ENCODE measurements around the gene PEX11G.
"Not testable (repeated sequence)": the region's sequence is repeated elsewhere in the genome, so short reads cannot be mapped to it uniquely, and the experiment has no call there.

The PEX11G gene

DNA sequence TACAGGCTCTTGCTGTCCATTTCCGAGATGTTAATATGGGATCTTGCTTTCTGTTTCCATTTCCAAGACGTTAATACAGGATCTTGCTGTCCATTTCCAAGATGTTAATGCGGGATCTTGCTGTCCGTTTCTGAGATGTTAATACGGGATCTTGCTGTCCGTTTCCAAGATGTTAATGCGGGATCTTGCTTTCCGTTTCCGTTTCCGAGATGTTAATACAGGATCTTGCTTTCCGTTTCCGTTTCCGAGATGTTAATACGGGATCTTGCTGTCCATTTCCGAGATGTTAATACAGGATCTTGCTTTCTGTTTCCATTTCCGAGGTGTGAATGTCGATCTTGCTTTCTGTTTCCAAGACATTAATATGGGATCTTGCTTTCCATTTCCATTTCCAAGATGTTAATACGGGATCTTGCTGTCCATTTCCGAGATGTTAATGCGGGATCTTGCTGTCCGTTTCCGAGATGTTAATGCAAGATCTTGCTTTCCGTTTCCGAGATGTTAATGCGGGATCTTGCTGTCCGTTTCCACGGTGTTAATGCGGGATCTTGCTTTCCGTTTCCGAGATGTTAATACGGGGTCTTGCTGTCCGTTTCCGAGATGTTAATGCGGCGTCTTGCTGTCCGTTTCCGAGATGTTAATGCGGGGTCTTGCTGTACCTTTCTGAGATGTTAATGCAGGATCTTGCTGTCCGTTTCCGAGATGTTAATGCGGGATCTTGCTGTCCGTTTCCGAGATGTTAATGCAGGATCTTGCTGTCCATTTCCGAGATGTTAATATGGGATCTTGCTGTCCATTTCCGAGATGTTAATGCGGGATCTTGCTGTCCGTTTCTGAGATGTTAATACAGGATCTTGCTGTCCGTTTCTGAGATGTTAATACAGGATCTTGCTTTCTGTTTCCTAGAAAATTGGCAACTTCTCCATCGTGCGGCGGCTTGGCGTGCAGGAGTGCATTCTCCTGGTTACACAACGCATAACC is 38.3 kb downstream of the PEX11G start:
- Histone ChIP-seq H3K36me3 (ENCODE audit: control insufficient read depth, insufficient read depth, low read length) (peaks cover 58% of the 10 kb centered on the region), H3K4me3 (ENCODE audit: insufficient read depth, low read depth, low read length) (no peak overlapping the region), H3K27ac (ENCODE audit: insufficient read depth, low read depth, low read length, poor library complexity, severe bottlenecking) (no peak overlapping the region), H3K4me1 (ENCODE audit: control insufficient read depth, insufficient read depth, low read length) (no peaks in the 10 kb centered on the region), H3K27me3 (ENCODE audit: control insufficient read depth, insufficient read depth, low read length, poor library complexity, severe bottlenecking) (no peaks in the 10 kb centered on the region), H3K9me3 (ENCODE audit: control insufficient read depth, low read length) (peaks cover 4% of the 10 kb centered on the region)
- 85% methylated on average over 53 of the region's 53 CpGs for WGBS, 2 experiments

DNA sequence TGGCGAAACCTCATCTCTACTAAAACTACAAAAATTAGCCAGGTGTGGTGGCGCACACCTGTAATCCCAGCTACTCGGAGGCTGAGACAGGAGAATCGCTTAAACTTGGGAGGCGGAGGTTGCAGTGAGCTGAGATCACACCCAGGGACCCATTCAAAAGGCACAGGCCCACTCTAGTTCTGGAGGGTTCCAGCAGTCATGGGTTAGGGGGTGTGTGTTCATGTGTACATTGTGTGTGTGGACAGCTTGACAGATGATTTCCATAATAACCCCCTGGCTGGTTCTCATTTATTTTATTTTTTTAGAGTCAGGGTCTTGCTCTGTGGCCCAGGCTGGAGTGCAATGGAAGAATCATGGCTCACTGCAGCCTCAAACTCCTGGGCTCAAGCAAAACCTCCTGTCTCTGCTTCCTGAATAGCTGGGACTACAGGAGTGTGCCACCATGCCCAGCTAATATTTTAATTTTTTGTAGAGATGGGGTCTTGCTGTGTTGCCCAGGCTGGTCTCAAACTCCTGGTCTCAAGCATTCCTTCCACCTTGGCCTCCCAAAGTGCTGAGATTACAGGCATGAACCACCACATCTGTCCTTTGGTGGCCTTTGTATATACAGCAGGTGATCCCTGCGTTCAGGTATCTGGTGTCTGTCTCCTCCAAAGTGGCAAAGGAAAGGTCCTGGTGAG is 39.3 kb downstream of the PEX11G start:
- H3K27ac ChIP-seq (ENCODE audit: insufficient read depth, low read depth, low read length, poor library complexity, severe bottlenecking); H3K27me3 ChIP-seq (ENCODE audit: control insufficient read depth, insufficient read depth, low read length, poor library complexity, severe bottlenecking); H3K4me3 ChIP-seq (ENCODE audit: insufficient read depth, low read depth, low read length); H3K4me1 ChIP-seq (ENCODE audit: control insufficient read depth, insufficient read depth, low read length); H3K9me3 ChIP-seq (ENCODE audit: control insufficient read depth, low read length): not testable (repeated sequence)
- H3K36me3 ChIP-seq (ENCODE audit: control insufficient read depth, insufficient read depth, low read length), result peaks cover 57% of the 10 kb centered on the region
- 95 to 97% methylated on average over 6 of the region's 6 CpGs for WGBS, 2 experiments

DNA sequence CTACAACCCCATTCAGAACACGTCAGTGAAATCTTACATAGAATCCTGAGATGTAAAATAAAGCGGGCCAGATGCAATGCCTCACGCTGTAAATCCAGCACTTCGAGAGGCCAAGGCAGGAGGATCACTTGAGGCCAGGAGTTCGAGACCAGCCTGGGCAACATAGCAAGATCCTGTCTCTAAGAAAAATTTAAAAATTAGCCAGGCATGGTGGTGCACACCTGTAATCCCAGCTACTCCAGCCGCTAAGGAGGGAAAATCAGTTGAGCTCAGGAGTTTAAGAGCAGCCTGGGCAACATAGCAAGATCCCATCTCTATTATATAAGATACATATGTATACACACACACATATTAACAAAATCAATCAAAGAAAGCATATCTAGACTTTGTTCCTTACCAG is 41.2 kb downstream of the PEX11G start:
- no peak overlapping the region for H3K27ac ChIP-seq (ENCODE audit: insufficient read depth, low read depth, low read length, poor library complexity, severe bottlenecking)
- 95 to 96% methylated on average over 6 of the region's 6 CpGs for WGBS, 2 experiments
- no peaks in the 10 kb centered on the region for H3K4me1 ChIP-seq (ENCODE audit: control insufficient read depth, insufficient read depth, low read length)
- H3K9me3 ChIP-seq (ENCODE audit: control insufficient read depth, low read length), result peaks cover 4% of the 10 kb centered on the region
- peaks cover 51% of the 10 kb centered on the region for H3K36me3 ChIP-seq (ENCODE audit: control insufficient read depth, insufficient read depth, low read length)
- H3K4me3 ChIP-seq (ENCODE audit: insufficient read depth, low read depth, low read length), result no peak overlapping the region
- H3K27me3 ChIP-seq (ENCODE audit: control insufficient read depth, insufficient read depth, low read length, poor library complexity, severe bottlenecking), result no peaks in the 10 kb centered on the region

DNA sequence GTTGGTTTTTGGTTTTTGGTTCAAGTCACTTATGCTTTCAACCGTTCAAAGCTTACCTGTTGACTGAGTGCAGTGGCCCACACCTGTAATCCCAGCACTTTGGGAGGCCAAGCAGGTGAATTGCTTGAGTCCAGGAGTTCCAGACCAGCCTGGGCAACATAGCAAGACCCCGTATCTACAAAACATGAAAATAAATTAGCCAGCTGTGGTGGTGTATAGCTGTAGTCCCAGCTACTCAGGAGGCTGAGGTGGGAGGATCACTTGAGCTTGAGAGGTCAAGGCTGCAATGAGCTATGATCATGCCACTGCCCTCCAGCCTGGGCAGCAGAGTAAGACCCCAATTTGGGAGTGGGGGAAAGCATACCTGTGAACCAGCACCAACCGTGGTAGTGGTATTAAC is 43.7 kb downstream of the PEX11G start:
- WGBS, 2 experiments, result 93 to 97% methylated on average over 3 of the region's 3 CpGs
- H3K36me3 ChIP-seq (ENCODE audit: control insufficient read depth, insufficient read depth, low read length), result peaks cover 46% of the 10 kb centered on the region

DNA sequence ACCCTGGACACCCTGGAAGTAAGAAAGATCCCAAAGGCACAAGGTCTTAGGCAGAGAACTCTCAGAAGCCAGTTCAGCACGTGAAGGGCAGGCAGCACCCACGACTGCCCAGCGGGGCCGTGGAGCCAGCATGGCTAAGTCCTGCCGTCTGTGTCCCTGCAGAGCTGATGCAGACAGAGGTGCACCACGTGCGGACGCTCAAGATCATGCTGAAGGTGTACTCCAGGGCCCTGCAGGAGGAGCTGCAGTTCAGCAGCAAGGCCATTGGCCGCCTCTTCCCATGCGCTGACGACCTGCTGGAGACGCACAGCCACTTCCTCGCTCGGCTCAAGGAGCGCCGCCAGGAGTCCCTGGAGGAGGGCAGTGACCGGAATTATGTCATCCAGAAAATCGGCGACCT is 44.8 kb downstream of the PEX11G start:
- 94 to 95% methylated on average over 19 of the region's 19 CpGs for WGBS, 2 experiments
- H3K36me3 ChIP-seq (ENCODE audit: control insufficient read depth, insufficient read depth, low read length), result peaks cover 36% of the 10 kb centered on the region
- H3K4me3 ChIP-seq (ENCODE audit: insufficient read depth, low read depth, low read length), result no peak overlapping the region
- H3K27ac ChIP-seq (ENCODE audit: insufficient read depth, low read depth, low read length, poor library complexity, severe bottlenecking), result no peak overlapping the region
- no peaks in the 10 kb centered on the region for H3K9me3 ChIP-seq (ENCODE audit: control insufficient read depth, low read length)
- H3K4me1 ChIP-seq (ENCODE audit: control insufficient read depth, insufficient read depth, low read length), result no peaks in the 10 kb centered on the region
- H3K27me3 ChIP-seq (ENCODE audit: control insufficient read depth, insufficient read depth, low read length, poor library complexity, severe bottlenecking), result no peaks in the 10 kb centered on the region

More for the DNA sequence above, 43.7 kb downstream of the PEX11G start:
- H3K27ac ChIP-seq (ENCODE audit: insufficient read depth, low read depth, low read length, poor library complexity, severe bottlenecking), result no peak overlapping the region
- H3K27me3 ChIP-seq (ENCODE audit: control insufficient read depth, insufficient read depth, low read length, poor library complexity, severe bottlenecking), result no peaks in the 10 kb centered on the region
- no peak overlapping the region for H3K4me3 ChIP-seq (ENCODE audit: insufficient read depth, low read depth, low read length)
- no peaks in the 10 kb centered on the region for H3K9me3 ChIP-seq (ENCODE audit: control insufficient read depth, low read length)
- H3K4me1 ChIP-seq (ENCODE audit: control insufficient read depth, insufficient read depth, low read length), result no peaks in the 10 kb centered on the region

DNA sequence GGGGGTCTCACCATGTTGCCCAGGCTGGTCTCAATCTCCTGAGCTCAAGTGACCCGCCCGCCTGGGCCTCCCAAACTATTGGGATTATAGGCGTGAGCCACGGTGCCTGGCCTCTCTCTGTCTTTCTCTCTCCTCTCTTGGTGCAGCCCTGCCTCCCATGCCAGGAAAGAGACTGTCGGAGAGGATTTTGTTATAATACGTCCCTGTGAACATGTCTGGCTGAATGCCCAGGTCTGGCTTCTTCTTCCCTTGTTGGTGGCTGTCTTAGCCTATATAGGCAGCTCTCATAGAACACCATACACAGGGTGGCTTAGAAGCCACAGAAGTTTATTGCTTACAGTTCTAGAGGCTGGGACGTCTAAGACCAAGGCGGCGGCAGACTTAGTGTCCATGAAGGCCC is 46.4 kb downstream of the PEX11G start:
- no peaks in the 10 kb centered on the region for H3K4me1 ChIP-seq (ENCODE audit: control insufficient read depth, insufficient read depth, low read length)
- 93 to 97% methylated on average over 9 of the region's 9 CpGs for WGBS, 2 experiments
- no peaks in the 10 kb centered on the region for H3K27me3 ChIP-seq (ENCODE audit: control insufficient read depth, insufficient read depth, low read length, poor library complexity, severe bottlenecking)
- H3K27ac ChIP-seq (ENCODE audit: insufficient read depth, low read depth, low read length, poor library complexity, severe bottlenecking), result no peak overlapping the region
- H3K4me3 ChIP-seq (ENCODE audit: insufficient read depth, low read depth, low read length), result no peak overlapping the region
- no peaks in the 10 kb centered on the region for H3K9me3 ChIP-seq (ENCODE audit: control insufficient read depth, low read length)
- peaks cover 25% of the 10 kb centered on the region for H3K36me3 ChIP-seq (ENCODE audit: control insufficient read depth, insufficient read depth, low read length)

DNA sequence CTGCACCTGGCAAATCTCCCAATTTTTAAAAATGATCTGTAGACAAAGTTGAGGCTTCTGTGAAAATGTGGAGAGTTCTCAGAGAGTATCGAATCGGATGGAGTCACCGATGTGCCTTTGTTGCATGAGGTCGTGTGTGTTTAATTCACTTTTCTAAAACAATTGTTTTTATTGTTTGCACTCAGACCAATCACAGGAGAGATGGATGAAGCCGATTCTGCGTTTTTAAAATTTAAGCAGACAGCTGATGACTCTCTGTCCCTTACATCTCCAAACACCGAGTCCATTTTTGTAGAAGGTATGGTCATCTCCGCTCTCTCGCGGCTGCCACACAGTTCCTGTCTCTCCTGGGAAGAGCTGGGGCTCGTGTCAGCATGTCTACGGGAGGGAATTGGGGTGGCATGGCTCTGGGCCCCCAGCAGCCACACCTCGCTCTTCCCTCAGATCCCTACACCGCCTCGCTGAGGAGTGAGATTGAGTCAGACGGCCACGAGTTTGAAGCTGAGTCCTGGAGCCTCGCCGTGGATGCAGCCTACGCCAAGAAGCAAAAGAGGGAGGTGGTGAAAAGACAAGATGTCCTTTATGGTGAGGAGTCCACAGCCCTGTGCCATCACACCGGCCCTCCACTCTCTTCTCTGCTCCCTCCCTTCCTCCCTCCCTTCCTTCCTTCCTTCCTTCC is 47.2 kb downstream of the PEX11G start:
- H3K4me1 ChIP-seq (ENCODE audit: control insufficient read depth, insufficient read depth, low read length), result no peaks in the 10 kb centered on the region
- H3K36me3 ChIP-seq (ENCODE audit: control insufficient read depth, insufficient read depth, low read length), result peaks cover 19% of the 10 kb centered on the region
- H3K4me3 ChIP-seq (ENCODE audit: insufficient read depth, low read depth, low read length), result no peak overlapping the region
- WGBS, 2 experiments, result 95 to 96% methylated on average over 21 of the region's 21 CpGs
- H3K27me3 ChIP-seq (ENCODE audit: control insufficient read depth, insufficient read depth, low read length, poor library complexity, severe bottlenecking), result no peaks in the 10 kb centered on the region
- no peak overlapping the region for H3K27ac ChIP-seq (ENCODE audit: insufficient read depth, low read depth, low read length, poor library complexity, severe bottlenecking)
- no peaks in the 10 kb centered on the region for H3K9me3 ChIP-seq (ENCODE audit: control insufficient read depth, low read length)

DNA sequence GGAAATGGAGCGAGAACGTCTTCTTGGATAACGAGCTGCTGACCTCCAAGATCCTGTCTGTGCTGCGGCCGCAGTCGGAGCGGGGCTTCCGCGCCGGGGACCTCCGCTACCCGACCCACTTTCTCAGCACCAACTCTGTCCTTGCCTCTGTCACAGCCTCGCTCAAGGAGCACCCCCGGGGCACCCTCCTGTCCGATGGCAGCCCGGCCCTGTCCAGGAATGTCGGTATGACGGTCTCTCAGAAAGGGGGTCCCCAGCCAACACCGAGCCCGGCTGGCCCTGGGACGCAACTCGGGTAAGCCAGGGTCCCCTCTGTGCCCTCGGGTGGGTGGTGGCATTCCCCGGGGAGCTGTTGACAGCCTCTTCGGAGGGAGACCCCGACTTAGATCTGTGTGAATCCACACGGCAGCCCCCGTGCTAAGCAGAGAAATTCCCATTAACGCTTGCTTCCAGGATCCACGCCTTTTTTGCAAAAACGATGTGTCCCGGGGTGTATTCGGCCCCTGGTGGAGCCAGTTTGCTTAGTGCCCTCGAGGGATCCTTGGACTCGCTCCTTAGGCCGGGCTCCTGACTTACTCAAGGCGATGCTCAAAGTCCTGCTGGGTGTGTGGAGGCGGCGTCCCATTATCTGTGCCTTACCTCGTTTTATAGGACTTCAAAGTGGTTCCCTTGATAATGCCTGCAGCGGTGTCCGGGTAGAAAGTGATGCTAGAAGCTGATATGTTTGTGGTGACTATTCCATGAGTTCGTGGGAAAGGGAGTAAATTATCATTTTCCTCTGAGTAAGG is 48.5 kb downstream of the PEX11G start:
- no peak overlapping the region for H3K27ac ChIP-seq (ENCODE audit: insufficient read depth, low read depth, low read length, poor library complexity, severe bottlenecking)
- H3K27me3 ChIP-seq (ENCODE audit: control insufficient read depth, insufficient read depth, low read length, poor library complexity, severe bottlenecking), result no peaks in the 10 kb centered on the region
- WGBS, 2 experiments, result 94 to 95% methylated on average over 42 to 43 of the region's 43 CpGs
- H3K4me1 ChIP-seq (ENCODE audit: control insufficient read depth, insufficient read depth, low read length), result no peaks in the 10 kb centered on the region
- H3K9me3 ChIP-seq (ENCODE audit: control insufficient read depth, low read length), result no peaks in the 10 kb centered on the region
- H3K36me3 ChIP-seq (ENCODE audit: control insufficient read depth, insufficient read depth, low read length), result peaks cover 14% of the 10 kb centered on the region
- no peak overlapping the region for H3K4me3 ChIP-seq (ENCODE audit: insufficient read depth, low read depth, low read length)

DNA sequence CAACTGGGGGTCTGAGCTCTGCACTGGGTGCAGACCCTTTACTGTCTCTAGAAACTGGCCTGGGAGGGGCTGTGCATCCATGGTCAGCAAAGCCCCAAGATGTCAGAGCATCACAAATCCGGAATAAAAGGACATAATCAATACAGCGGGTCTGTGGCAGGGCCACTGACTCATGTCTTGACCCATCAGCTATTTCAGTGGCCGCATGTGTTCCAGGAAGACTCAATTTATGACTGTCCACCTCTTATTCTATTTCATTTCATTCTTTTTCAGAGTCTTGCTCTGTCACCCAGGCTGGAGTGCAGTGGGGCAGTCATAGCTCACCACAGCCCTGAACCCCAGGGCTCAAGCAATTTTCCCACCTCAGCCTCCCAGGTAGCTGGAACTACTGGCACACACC is 53.2 kb downstream of the PEX11G start:
- Histone ChIP-seq H3K9me3 (ENCODE audit: control insufficient read depth, low read length) (no peaks in the 10 kb centered on the region), H3K27me3 (ENCODE audit: control insufficient read depth, insufficient read depth, low read length, poor library complexity, severe bottlenecking) (no peaks in the 10 kb centered on the region), H3K4me1 (ENCODE audit: control insufficient read depth, insufficient read depth, low read length) (no peaks in the 10 kb centered on the region), H3K27ac (ENCODE audit: insufficient read depth, low read depth, low read length, poor library complexity, severe bottlenecking) (no peak overlapping the region), H3K36me3 (ENCODE audit: control insufficient read depth, insufficient read depth, low read length) (no peaks in the 10 kb centered on the region), H3K4me3 (ENCODE audit: insufficient read depth, low read depth, low read length) (no peak overlapping the region)
- 94% methylated on average over 3 of the region's 3 CpGs for WGBS, 2 experiments

Data from ectodermal cell (in vitro differentiated cells).